Caco-2 (cell line): ENCODE measurements around the gene PRC1. TPM values are rescaled to one million over a fixed set of nuclear protein-coding genes. Genes with fewer than 3 reads are reported as not detected.

Source experiments
- BruUV-seq: library from RNA; stranded (reverse); fragments of 400-500 nt; replicated peaks from 2 replicates; lab custom pipeline; 2021; lab: Mats Ljungman, UMichigan
- CTCF ChIA-PET: fragments of 300-600 bp; sonication (Branson Sonifier 250); formaldehyde crosslinking; loops from one replicate; lab custom pipeline; 2022; ENCODE audit warnings: antibody characterized with exemption; lab: Charles Lee
- POLR2A ChIA-PET: fragments of 300-600 bp; sonication (Branson Sonifier 250); formaldehyde crosslinking; loops from one replicate; lab custom pipeline; 2022; ENCODE audit warnings: antibody characterized with exemption; lab: Charles Lee
- DNase-seq, 2 experiments: peaks; one replicate each; pipeline versions ENCODE4 v3.0.0 to v3.0.0-alpha.2; 2020 to 2022
- H3K27me3 ChIP-seq: replicated peaks from 2 replicates; pipeline ENCODE4 v1.6.0; 2011; ENCODE audit warnings: low read length; ENCODE audit not compliant: control insufficient read depth, insufficient read depth
- H3K36me3 ChIP-seq: 2 replicates; pipeline ENCODE4 v1.5.1; 2011; ENCODE audit warnings: low read length; ENCODE audit not compliant: control insufficient read depth, insufficient read depth
- H3K4me1 ChIP-seq: fragments of 250-450 bp; sonication (Bioruptor Pico); 2 replicates; pipeline ENCODE4 v1.5.1; 2020; ENCODE audit warnings: mild to moderate bottlenecking
- H3K4me3 ChIP-seq: 2 replicates; pipeline ENCODE4 v1.5.1; 2011; ENCODE audit warnings: low read depth, mild to moderate bottlenecking, control low read depth, low read length
- H3K9me3 ChIP-seq: fragments of 250-450 bp; sonication (Bioruptor Pico); 2 replicates; pipeline ENCODE4 v1.5.1; 2020; ENCODE audit warnings: mild to moderate bottlenecking, moderate library complexity
- H3K27ac Mint-ChIP-seq: one replicate; pipeline ENCODE4 v1.8.0; 2022; ENCODE audit warnings: mixed read lengths; ENCODE audit not compliant: unreplicated experiment
- H3K27me3 Mint-ChIP-seq: one replicate; pipeline ENCODE4 v1.8.0; 2022; ENCODE audit warnings: mixed read lengths; ENCODE audit not compliant: insufficient read depth, unreplicated experiment
- H3K36me3 Mint-ChIP-seq: one replicate; pipeline ENCODE4 v1.8.0; 2022; ENCODE audit warnings: mild to moderate bottlenecking, mixed read lengths; ENCODE audit not compliant: insufficient read depth, unreplicated experiment
- H3K4me1 Mint-ChIP-seq: one replicate; pipeline ENCODE4 v1.8.0; 2022; ENCODE audit warnings: low read depth, mixed read lengths; ENCODE audit not compliant: unreplicated experiment
- H3K4me3 Mint-ChIP-seq: one replicate; pipeline ENCODE4 v1.8.0; 2022; ENCODE audit warnings: mild to moderate bottlenecking, moderate library complexity, mixed read lengths; ENCODE audit not compliant: unreplicated experiment
- H3K9me3 Mint-ChIP-seq: one replicate; pipeline ENCODE4 v1.8.0; 2022; ENCODE audit warnings: mixed read lengths; ENCODE audit not compliant: unreplicated experiment
- intact Hi-C: fragments of 100-400 bp; cut with micrococcal nuclease; formaldehyde crosslinking; loops from one replicate; pipeline ENCODE4 v1.10.0; 2022; ENCODE audit not compliant: unreplicated experiment
- total RNA-seq: library from RNA; stranded (reverse); gene quantifications from 2 replicates; pipeline ENCODE4 v1.2.3, GENCODE V29; 2022
- TF ChIP-seq, protein P1 (sequence below), 2 experiments: fragments of 200-600 bp in 1 of 2; IDR thresholded peaks; 1 replicate in 1 of 2; 2 replicates in 1 of 2; pipeline versions ENCODE4 v1.5.1 to v1.8.0; 2011 to 2022; ENCODE audit warnings: antibody characterized with exemption in 1 of 2, control low read depth in 1 of 2, inconsistent platforms in 1 of 2, low read depth in 1 of 2, low read length in 1 of 2, mild to moderate bottlenecking in 1 of 2, moderate library complexity in 1 of 2; ENCODE audit not compliant: insufficient read depth in 1 of 2, severe bottlenecking in 1 of 2, unreplicated experiment in 1 of 2

The PRC1 gene
- total RNA-seq, 1 experiment from 2014 or later, result 145 TPM

DNA sequence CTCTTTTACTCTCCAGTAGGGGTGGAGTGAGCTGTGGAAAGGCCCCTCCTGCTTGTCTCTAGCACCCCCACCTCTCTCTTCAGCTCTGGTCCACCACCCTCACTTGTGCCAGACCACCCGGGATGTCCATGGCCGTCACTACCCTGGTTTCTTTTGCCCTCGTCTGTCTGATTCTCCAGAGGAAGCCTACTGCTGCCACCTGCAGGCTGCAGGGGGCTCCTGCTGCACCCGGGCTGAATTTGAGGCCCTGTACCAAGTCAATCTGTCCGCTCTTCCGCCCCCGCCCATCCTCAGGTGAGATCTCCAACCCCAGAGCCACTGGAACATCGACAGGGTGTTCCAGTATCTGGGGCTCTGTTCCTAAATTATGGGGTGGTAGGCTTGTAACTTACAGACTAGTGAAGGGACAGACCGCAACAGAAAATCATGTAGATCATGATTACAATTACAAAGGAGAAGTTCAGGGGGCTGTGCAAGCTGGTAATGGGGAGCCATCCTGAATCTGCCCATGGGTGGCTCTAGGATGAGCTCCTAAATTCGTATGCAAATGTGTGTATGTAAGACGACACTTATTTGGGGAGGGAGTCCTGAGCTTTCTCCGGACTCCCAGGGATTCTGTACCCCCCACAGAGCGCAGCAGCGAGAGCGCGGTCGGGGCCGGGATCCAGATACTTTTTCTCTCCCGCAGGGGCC is 59.9 kb downstream of the PRC1 start:
- ChIA-PET POLR2A (interaction anchor here (0.6 to 1.9 kb wide), 4 partner anchors 20 to 312 kb away, joined by 3 to 24 read pairs (median 10); partner anchors contain the start of genes BLM, MAN2A2 and RCCD1), CTCF (interaction anchor here (0.5 to 2.4 kb wide), 20 partner anchors 9 to 1236 kb away, joined by 3 to 22 read pairs (median 5); partner anchors contain the start of genes BLM, MAN2A2, PRC1 and RCCD1)
- TF ChIP-seq, protein P1, sequence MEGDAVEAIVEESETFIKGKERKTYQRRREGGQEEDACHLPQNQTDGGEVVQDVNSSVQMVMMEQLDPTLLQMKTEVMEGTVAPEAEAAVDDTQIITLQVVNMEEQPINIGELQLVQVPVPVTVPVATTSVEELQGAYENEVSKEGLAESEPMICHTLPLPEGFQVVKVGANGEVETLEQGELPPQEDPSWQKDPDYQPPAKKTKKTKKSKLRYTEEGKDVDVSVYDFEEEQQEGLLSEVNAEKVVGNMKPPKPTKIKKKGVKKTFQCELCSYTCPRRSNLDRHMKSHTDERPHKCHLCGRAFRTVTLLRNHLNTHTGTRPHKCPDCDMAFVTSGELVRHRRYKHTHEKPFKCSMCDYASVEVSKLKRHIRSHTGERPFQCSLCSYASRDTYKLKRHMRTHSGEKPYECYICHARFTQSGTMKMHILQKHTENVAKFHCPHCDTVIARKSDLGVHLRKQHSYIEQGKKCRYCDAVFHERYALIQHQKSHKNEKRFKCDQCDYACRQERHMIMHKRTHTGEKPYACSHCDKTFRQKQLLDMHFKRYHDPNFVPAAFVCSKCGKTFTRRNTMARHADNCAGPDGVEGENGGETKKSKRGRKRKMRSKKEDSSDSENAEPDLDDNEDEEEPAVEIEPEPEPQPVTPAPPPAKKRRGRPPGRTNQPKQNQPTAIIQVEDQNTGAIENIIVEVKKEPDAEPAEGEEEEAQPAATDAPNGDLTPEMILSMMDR (IDR thresholded peaks at IDR 0.05; ENCODE audit: insufficient read depth in 1 of 2, low read depth in 1 of 2, low read length in 1 of 2, severe bottlenecking in 1 of 2, unreplicated experiment in 1 of 2), result peak; percentile 73 to 93
- no TSS peak for BruUV-seq
- peak; percentile 89 to 92 for DNase-seq
- H3K36me3 Mint-ChIP-seq, result peaks cover 37% of the 10 kb centered on the region
- intact Hi-C loops, result loop anchor here (1.0 to 10.0 kb wide), 5 partner anchors 20 to 340 kb away; partner anchors contain the start of gene RCCD1
- Histone ChIP-seq H3K4me1 (peaks cover 16% of the 10 kb centered on the region), H3K27me3 (no peaks in the 10 kb centered on the region; the same call in 1 of the 2 replicates), H3K36me3 (no peaks in the 10 kb centered on the region), H3K4me3 (peak overlapping the region; percentile 89), H3K9me3 (no peaks in the 10 kb centered on the region)
- no peaks in the 10 kb centered on the region for H3K27me3 Mint-ChIP-seq
- H3K4me3 Mint-ChIP-seq, result peak overlapping the region; percentile 87
- peak overlapping the region; percentile 62 for H3K27ac Mint-ChIP-seq
- no peaks in the 10 kb centered on the region for H3K9me3 Mint-ChIP-seq
- peaks cover 22% of the 10 kb centered on the region for H3K4me1 Mint-ChIP-seq

DNA sequence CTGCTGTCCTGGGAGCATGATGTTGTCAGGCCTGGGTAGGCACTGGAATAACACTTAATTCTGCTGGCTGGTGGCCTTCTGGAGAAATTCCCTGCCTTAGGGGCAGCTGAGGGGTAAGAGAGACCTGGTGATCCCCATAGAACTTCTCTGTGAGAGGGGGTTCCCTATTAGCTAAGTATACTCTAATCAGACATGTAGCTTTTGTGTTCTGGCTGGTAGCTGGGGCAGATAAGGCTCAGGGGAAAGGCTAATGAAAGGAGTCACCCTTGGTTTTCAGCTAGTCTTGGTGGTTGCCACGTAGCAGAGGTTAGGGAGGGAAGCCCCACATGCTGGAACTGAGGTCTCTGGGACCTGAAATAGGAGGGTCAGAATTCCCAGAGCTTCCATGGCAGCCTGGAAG is 61.0 kb downstream of the PRC1 start:
- H3K4me1 ChIP-seq, result peaks cover 16% of the 10 kb centered on the region
- DNase-seq, result no peak
- no peak overlapping the region for H3K4me3 ChIP-seq
- Mint-ChIP-seq H3K27me3 (no peaks in the 10 kb centered on the region), H3K4me1 (peaks cover 22% of the 10 kb centered on the region), H3K4me3 (no peak overlapping the region), H3K9me3 (no peaks in the 10 kb centered on the region), H3K27ac (no peak overlapping the region), H3K36me3 (peaks cover 33% of the 10 kb centered on the region)
- TF ChIP-seq, protein P1 (IDR thresholded peaks at IDR 0.05; ENCODE audit: insufficient read depth in 1 of 2, low read depth in 1 of 2, low read length in 1 of 2, severe bottlenecking in 1 of 2, unreplicated experiment in 1 of 2), result no peak
- no peaks in the 10 kb centered on the region for H3K9me3 ChIP-seq
- ChIA-PET POLR2A (no interaction called here), CTCF (interaction anchor here (0.6 to 3.6 kb wide), 9 partner anchors 10 to 216 kb away, joined by 3 to 53 read pairs (median 4); partner anchors contain the start of genes BLM, MAN2A2 and VPS33B)
- no peaks in the 10 kb centered on the region; the same call in 1 of the 2 replicates for H3K27me3 ChIP-seq
- intact Hi-C loops, result loop anchor here (10.0 kb wide), 1 partner anchor 342 kb away; no protein-coding TSS in a partner anchor
- no peaks in the 10 kb centered on the region for H3K36me3 ChIP-seq
- no TSS peak for BruUV-seq

DNA sequence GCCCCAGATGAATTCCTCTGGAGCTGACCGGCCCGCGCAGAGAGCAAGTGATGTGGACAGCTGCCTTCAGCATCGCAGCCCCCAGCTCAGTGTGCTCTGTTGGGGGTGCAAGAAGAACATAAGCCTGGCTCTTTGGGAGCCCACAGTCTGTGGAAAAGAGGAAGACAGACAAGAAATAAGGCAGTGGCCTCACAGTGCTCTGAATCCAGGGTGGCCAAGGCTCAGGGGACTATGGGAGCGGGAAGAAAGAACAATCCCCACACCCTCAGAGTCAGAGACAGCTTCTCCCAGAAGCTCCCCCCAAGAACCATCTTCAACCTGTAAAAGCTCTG is 61.7 kb downstream of the PRC1 start:
- peaks cover 16% of the 10 kb centered on the region for H3K4me1 ChIP-seq
- H3K36me3 Mint-ChIP-seq, result peaks cover 30% of the 10 kb centered on the region
- peak overlapping the region; percentile 96 for H3K4me3 Mint-ChIP-seq
- CTCF ChIA-PET, result interaction anchor here (0.5 to 3.6 kb wide), 19 partner anchors 10 to 604 kb away, joined by 3 to 53 read pairs (median 6); partner anchors contain the start of genes BLM, MAN2A2, PRC1 and RCCD1
- H3K4me1 Mint-ChIP-seq, result peaks cover 22% of the 10 kb centered on the region
- no peaks in the 10 kb centered on the region for H3K36me3 ChIP-seq
- H3K27ac Mint-ChIP-seq, result no peak overlapping the region
- DNase-seq, result no peak
- no peak overlapping the region for H3K4me3 ChIP-seq
- intact Hi-C loops, result loop anchor here (10.0 kb wide), 1 partner anchor 342 kb away; no protein-coding TSS in a partner anchor
- no peaks in the 10 kb centered on the region for H3K27me3 Mint-ChIP-seq
- no peaks in the 10 kb centered on the region for H3K9me3 Mint-ChIP-seq
- no TSS peak for BruUV-seq
- TF ChIP-seq, protein P1 (IDR thresholded peaks at IDR 0.05; ENCODE audit: insufficient read depth in 1 of 2, low read depth in 1 of 2, low read length in 1 of 2, severe bottlenecking in 1 of 2, unreplicated experiment in 1 of 2), result no peak
- no peaks in the 10 kb centered on the region; the same call in 1 of the 2 replicates for H3K27me3 ChIP-seq
- POLR2A ChIA-PET, result interaction anchor here (0.9 to 1.7 kb wide), 3 partner anchors 22 to 62 kb away, joined by 5 to 17 read pairs (median 5); partner anchors contain the start of genes MAN2A2, PRC1 and RCCD1
- H3K9me3 ChIP-seq, result no peaks in the 10 kb centered on the region
